Measurements from ENCODE around the gene UNC45B.
A peak's percentile ranks its signal among the peaks of the same experiment; 100 is the strongest.
"Not testable (repeated sequence)": the region's sequence is repeated elsewhere in the genome, so short reads cannot be mapped to it uniquely, and the experiment has no call there.

The UNC45B gene, protein sequence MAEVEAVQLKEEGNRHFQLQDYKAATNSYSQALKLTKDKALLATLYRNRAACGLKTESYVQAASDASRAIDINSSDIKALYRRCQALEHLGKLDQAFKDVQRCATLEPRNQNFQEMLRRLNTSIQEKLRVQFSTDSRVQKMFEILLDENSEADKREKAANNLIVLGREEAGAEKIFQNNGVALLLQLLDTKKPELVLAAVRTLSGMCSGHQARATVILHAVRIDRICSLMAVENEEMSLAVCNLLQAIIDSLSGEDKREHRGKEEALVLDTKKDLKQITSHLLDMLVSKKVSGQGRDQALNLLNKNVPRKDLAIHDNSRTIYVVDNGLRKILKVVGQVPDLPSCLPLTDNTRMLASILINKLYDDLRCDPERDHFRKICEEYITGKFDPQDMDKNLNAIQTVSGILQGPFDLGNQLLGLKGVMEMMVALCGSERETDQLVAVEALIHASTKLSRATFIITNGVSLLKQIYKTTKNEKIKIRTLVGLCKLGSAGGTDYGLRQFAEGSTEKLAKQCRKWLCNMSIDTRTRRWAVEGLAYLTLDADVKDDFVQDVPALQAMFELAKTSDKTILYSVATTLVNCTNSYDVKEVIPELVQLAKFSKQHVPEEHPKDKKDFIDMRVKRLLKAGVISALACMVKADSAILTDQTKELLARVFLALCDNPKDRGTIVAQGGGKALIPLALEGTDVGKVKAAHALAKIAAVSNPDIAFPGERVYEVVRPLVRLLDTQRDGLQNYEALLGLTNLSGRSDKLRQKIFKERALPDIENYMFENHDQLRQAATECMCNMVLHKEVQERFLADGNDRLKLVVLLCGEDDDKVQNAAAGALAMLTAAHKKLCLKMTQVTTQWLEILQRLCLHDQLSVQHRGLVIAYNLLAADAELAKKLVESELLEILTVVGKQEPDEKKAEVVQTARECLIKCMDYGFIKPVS

DNA sequence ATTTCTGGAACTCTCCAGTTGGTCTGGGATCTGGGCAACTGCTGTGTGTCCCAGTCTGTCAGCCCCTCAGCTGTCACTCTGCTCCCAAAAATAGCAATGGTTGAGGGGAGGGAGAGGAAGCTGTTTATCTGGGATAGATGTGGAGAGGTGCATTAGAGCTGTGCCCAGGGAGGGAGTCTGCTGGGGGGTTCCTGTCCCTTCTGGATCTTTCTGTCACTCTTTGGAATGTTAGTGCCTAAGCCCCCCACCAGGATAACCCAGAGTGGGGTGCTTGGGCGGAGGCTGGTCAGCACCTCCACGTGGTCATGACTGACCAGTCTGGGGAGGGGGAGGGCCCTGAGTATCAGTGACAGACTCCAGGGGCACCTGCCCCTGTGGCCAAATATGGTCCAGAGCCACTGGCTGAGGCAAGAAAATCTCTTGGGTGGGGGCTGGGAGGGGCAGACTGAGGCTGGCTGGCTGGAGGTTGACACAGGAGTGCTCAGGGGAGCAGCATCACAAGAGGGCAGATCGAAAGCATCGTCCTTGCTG is at the start of gene UNC45B:
TSS of gene UNC45B (plus strand) at position 443 of the 531 bp plus-strand sequence. CDS start 447 bp downstream, outside the sequence.
- DNase-seq (ENCODE audit: low read depth): no peak

DNA sequence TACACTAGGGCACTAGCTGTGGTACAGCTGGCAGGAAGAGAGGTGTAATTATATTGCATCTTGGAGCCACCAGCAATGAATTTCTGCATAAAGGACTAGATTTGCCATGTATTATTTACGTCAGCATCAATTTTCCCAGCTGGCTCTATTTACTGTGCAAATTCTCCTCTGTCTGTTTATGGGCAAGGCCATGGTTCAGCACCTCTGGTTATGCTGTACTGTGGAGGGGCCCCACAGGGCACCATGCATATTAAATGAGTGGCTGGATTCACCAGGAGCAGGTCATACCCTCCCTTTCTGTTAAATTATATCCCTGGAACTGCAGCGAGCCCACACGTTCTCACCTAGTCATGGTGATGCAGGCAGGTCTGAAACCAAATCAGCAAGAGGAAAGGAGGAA is 47.7 kb upstream of the UNC45B start:
- DNase-seq (ENCODE audit: low read depth): no peak

DNA sequence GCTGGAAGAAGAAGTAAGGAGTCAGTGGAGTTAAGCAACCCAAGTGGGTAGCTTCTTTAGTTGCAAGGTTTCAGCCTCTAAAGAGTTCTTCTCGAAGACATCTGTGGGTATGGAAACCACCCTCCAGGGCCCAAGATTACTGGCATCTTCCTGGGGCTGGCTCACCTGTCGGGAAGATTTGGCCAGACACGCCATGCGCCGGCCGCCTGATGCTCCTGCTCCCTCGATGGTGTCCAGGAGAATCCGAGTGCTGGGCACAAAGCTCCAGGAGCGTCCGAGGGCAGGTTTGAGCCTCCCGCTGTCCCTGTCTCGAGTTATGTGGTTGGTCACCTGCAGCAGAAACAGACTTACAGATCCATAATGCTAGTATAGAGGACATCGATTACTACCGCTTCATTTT is 46.6 kb upstream of the UNC45B start:
- no peak for DNase-seq (ENCODE audit: low read depth)

DNA sequence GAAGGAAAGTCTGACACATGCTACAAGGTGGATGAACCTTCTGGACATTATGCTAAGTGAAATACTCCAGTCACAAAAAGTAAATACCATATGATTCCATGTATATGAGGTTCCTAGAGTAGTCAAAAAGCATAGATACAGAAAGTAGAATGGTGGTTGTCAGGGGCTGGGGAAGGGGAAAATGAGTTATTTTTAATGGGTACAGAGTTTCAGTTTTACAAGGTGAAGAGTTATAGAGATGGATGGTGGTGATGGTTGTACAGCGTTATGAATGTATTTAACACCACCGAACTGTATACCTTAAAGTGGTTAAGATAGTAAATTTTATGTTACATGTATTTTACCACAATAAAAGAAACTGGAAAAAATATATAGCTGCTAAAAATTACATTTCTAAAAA is 45.9 kb upstream of the UNC45B start:
- no peak for DNase-seq (ENCODE audit: low read depth)

DNA sequence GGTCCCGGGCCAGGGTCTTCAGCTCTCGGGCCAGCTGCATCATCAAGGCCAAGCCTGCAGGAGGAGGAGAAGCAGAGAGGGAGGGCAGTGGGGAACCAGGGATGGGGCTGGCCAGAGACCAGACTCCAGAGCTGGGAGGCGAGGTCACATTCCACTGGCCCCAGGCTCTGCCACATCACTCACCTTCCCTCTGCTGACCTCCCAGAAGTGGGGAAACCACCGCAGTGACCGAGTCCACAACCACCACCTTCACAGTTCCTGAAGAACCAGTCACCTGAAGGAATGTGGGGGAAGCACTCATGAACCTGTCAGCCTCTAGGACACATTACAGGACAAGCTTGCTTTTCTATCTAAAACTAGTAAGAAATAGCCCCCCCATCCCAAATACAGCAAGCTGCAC is 44.3 kb upstream of the UNC45B start:
- DNase-seq (ENCODE audit: low read depth): no peak

DNA sequence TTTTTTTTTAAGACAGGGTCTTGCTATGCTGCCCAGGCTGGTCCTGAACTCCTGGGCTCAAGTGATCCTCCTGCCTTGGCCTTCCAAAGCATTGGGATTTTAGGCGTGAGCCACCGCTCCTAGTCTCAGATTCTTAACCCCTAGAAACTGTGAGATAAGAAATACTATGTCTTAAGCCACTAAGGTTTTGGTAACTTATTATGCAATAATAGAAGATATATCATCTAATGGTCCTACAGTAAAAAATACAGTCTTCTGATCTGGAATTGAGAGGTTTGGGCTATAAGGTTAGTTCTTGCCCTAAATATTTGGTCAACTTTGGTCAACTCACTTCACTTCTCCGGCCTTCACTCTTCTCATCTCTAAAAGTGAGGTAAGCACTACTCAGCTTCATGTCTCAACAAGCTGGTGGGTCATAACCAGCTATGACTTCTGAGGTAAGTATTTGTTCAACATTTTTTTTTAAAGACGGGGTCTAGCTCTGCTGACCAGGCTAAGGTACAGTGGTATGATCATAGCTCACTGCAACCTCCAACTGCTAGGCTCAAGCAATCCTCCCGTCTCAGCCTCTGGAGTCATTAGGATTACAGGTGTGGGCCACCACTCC is 42.7 kb upstream of the UNC45B start:
- DNase-seq (ENCODE audit: low read depth): no peak

DNA sequence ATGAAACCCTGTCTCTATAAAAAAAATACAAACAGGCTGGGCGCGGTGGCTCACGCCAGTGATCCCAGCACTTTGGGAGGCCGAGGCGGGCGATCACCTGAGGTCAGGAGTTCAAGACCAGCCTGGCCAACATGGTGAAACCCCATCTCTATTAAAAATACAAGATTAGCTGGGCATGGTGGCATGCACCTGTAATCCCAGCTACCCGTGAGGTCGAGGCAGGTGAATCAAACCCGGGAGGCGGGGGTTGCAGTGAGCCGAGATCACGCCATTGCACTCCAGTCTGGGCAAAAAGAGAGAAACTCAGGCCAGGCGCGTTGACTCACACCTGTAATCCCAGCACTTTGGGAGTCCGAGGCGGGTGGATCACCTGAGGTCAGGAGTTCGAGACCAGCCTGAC is 36.8 kb upstream of the UNC45B start:
- not testable (repeated sequence) for DNase-seq (ENCODE audit: low read depth)

DNA sequence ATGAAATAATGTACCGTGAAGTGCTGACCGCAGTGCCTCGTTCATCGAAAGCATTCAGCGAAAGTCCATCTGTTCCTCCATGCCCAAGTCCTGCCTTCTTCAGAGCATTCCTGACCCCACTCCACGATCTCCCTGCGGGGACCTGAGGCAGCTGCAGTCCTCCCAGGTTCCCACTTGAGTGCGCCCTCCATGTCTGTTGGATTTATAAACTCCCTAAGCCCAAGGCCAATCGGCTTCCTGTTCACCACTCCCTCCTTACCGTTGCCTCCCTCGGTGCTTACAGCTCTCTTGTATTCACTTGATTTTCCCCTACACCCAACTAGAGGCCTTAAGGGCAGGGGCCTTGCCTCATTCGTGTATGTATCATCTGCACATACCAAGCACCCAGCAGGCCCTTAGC is 30.8 kb upstream of the UNC45B start:
- no peak for DNase-seq (ENCODE audit: low read depth)

DNA sequence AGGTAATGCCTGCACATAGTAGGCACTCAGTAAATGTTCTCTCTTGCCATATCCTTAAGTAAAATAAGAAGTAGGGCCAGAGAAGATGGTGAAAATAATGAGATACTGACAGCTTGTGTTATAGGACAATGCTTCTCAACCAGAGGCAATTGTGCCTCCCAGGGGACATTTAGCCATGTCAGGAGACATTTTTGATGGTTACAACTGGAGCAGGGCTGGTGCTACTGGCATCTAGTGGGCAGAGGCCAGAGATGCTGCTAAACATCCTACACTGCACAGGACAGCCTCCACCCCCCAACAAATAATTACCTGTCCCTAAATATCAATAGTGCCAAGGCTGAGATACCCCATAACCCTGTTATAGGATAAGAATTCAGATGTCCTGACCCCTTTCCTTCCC is 29.6 kb upstream of the UNC45B start:
- peak; percentile 25 for DNase-seq (ENCODE audit: low read depth)

DNA sequence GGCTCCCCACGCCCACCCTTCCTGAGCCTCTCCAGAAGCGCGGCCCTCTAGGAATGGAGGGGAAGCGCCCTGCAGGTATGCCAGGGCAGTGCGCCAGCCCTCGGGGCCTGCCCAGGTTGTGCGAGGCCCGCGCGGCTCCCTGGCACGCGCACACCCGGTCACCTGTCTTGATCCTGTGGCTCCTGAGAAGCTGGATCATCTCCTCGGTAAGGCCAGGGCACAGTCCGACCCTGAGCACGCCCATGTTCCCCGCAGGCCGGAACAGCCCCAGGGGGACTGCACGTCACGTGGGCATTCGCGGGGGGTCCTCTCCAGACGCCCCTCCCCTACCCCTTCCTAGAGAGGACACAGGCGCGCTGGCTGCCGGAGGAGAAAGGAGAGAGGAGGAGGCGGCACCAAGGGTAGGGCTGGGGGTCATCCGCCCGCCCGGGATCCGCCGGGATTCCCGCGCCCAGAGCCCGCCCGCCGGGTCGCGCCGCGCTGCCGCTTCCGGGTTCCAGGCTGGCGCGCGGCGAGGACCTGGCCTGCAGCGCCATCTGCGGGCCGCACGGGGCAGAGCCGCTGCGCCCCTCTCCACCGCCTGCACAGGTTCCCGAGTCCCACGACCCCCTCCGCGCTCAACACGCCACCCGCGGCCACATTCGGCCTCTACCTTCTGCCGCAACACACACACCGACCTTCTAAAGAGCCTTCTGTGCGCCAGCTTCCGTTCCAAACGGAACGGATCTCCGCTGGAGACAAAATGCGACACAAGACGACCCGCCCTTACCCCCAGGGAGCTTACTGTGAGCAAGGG is 28.0 kb upstream of the UNC45B start, which contains the start of gene RAD51D:
TSS of gene RAD51D (minus strand) at position 491 of the 796 bp plus-strand sequence. CDS start at position 244, 247 bp downstream.
- peak; percentile 18 for DNase-seq (ENCODE audit: low read depth)

DNA sequence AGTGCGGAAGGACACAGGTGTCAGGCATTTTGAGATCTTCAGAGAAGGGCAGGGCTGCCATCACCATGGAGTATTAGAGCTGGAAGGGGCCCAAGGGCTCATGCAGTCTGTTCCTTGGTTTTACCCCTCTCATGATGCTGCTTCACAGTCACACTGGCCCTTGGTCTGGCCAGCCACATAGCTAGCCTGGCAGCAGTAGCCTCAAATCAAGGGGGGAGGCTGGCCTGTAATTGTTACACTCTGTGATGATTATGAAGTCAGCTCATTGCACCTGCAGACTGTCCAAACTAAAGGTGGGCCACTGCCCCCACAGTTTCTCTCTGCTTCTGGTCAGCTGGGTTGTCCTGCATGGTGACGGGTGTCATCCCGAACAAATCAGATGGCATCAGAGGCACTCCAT is 26.3 kb upstream of the UNC45B start, which contains the start of gene FNDC8:
TSS of gene FNDC8 (plus strand) at position 301 of the 400 bp plus-strand sequence. CDS start at position 380, 79 bp downstream.
- no peak for DNase-seq (ENCODE audit: low read depth)

DNA sequence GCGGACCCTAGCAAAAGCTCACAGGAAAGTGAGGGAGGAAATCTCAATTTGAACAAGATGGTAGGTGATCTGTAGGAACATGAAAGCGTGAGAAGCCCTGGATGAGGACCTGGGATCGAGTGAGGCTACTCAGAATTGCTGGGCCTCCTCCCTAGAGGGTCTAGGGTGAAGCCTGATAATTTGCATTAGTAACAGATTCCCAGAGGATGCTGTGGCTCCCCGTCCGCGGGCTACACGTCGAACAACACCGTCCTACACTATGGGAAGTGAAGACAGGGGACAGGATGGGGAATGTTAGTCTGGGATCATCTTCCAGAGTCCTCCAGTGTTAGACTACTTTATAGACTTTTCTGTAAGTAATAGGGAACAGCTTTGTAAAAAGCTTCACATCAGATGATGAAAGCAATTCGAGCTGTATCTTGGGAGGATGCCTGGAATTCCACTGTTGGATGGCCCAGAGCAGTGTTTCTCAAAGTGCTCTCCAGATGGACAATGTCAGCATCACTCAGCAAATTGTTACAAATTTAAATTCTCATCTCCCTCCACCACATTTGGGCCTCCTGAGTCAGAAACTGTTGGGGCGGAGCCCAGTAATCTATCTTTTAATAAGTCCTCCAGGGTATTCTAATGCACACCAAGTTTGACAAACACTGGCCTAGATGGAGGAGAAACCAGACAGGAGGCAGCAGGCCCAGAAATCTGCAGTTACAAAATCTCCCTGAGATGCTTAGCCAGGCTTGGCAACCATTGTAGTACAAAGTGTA is 19.7 kb upstream of the UNC45B start:
- peak; percentile 72 for DNase-seq (ENCODE audit: low read depth)

DNA sequence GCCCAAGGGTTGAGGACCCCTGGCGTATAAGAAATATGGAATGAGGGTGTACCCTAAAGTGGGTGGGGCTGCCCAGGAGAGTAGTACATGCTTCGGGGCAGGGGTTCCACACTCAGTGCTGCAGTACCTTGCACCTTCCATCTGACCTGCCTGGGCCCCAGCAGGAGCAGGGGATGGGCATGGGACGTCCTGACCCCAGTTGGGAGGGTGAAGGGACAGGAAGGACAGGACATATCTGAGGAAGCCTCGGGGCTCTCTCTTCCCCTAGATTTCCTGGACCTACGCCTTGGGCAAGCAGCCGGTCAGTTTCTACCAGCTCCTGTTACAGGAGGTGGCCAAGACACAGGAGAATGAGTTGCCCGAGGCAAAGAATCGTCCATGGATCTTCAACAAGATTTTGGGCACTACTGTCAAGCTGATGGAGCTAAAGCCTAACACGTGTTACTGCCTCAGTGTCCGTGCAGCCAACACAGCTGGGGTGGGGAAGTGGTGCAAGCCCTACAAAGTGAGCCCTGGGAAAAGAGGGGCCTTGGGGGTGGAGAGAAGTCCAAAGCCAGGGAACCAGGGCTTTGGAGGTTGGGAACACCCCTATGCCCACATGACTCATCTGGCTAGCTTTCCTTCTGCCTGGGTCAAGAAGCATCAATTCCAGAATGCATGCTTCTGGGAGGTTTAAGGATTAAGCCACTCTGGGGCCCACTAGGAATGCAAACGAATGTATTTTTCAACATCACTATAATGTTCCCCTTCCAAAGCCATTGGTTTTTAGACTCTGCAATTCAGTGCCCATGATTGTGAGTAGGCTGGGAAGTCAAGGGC is 18.3 kb upstream of the UNC45B start:
- DNase-seq (ENCODE audit: low read depth): peak; percentile 9

DNA sequence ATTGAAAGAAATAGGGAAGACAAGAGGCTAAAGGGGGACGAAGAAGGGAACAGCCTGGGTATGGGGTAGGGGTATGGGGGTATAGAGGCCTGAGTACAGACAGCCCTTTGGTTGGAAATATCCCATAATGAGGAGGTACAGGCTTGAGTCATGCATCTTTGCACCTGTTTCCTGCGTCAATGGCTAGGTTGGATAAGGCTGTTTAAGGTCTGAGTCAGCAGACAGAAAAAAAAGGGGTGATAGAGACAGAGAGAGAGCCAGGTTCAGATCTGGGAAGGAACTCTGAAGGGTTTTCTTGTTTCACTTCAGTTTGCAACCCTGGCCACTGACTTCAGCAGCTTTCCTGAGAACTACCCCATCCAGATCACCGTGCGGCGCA is 17.7 kb upstream of the UNC45B start:
- no peak for DNase-seq (ENCODE audit: low read depth)

DNA sequence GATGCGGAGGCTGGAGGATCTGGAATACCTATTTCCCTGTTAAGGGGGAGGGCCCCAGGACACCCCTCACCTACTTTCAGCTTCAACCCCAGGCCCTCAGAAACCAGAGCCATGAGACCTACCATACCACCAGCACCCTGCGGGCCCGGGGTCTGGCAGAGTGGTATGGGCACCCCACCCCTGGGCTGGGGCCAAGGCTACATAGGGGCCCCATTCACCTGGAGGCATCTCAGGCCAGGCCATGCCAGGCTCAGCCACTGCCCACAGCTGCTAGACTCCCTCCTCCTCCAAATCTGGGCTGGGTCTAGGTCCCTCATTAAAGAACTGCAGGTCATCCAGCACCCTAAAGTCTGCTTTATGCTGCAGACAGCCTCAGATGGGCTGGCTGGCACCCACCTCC is 17.2 kb upstream of the UNC45B start:
- DNase-seq (ENCODE audit: low read depth): no peak

DNA sequence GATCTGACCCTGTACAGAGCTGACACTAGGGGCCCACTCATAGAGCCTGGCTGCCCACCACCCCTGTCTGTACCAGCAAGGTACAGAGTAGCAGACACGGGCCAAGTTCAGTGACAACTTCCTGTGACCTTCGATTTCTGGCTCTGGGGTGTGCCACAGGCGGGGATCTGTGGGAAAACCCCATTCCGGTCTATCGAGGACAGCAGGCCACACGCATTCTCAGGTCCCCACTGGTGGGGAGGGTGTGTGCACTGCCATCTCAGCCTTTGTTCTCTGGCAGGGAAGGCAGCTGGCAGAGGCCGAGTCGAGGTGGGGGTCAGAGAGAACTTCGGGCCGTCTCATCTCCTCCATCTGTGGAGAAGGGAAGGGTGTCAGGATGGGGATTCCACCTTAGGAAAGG is 15.5 kb upstream of the UNC45B start:
- DNase-seq (ENCODE audit: low read depth): no peak

DNA sequence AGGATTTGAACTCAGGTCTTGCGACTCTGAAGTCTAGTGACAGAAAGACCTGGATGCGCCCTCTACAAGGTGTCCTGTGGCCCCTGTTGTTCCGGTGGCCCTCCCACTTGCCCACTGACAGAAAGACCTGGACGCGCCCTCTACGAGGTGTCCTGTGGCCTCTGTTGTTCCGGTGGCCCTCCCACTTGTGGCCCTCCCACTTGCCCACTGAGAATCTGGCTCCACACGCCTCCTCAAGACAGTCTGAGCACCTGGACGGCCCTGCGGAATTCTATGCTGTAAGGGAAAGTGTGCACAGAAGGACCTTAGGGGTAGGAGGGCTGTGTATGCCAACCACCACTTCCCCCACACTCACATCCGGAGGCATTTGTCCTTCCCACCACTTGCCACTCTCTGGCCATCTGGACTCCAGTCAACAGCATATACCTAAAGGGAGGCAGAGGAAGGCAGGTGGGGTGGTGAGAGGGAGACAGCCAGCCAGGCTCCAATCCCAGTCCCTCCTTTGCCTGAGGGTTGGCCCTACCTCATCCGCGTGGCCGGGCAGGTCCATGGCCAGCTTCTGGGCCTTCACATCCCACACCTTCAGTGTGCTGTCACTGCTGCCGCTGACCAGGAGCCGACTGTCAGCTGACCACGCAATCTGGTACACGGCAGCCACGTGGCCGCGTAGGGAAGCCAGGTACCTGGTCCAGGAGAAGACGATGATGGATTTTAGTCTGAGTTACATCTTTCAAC is 14.6 kb upstream of the UNC45B start:
- no peak for DNase-seq (ENCODE audit: low read depth)

DNA sequence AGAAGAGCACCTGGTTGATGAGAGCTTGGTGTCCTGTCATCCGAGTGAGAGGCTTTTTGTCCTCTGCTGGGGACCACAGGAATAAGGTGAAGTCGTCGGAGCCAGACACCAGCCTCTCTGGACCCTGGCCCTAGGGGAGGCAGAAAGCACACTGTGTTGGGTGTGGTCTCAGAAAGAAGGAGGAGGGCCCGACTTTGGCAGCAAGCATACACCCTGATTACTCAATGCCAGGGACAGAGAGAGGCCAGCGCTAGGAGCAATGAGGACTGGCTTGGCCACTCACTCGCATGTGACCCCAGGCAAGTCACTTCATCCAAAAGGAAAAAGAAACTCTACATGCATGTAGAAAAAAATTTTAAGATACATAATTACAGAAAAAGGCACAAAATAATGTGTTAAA is 12.3 kb upstream of the UNC45B start:
- no peak for DNase-seq (ENCODE audit: low read depth)

DNA sequence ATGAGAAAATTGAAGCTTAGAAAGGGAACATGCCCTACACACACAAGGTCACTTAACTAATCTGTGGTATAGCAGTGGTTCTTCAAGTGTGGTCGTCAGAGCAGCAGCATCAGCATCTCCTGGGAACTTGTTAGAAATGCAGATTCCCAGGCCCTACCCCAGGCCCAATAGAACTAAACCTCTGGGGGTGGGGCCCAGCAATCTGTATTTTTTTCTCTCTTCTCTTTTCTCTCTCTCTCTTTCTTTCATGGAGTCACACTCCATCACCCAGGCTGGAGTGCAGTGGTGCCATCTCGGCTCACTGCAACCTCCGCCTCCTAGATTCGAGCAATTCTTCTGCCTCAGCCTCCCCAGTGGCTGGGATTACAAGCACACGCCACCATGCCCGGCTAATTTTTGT is 9.4 kb upstream of the UNC45B start:
- DNase-seq (ENCODE audit: low read depth): no peak

All from stromal cell of bone marrow (primary cell).